HFFc6 (cell line): Measurements from ENCODE around the gene EXOC1. TPM values are rescaled to one million over a fixed set of nuclear protein-coding genes. Genes with fewer than 3 reads are reported as not detected.

Source experiments
- DNase-seq: peaks from one replicate; pipeline ENCODE4 v3.0.0-alpha.2; 2018
- H3K27ac Mint-ChIP-seq: 2 replicates; pipeline ENCODE4 v1.8.0; 2020; ENCODE audit warnings: mild to moderate bottlenecking, mixed read lengths
- H3K27me3 Mint-ChIP-seq: 2 replicates; pipeline ENCODE4 v1.8.0; 2021; ENCODE audit warnings: mild to moderate bottlenecking, moderate library complexity, mixed read lengths; ENCODE audit not compliant: insufficient read depth
- H3K36me3 Mint-ChIP-seq: 2 replicates; pipeline ENCODE4 v1.8.0; 2021; ENCODE audit warnings: low read depth, mixed read lengths
- H3K4me1 Mint-ChIP-seq: 2 replicates; pipeline ENCODE4 v1.8.0; 2020; ENCODE audit warnings: low read depth, mixed read lengths
- H3K4me3 Mint-ChIP-seq: 2 replicates; pipeline ENCODE4 v1.8.0; 2020; ENCODE audit warnings: mild to moderate bottlenecking, moderate library complexity, mixed read lengths
- H3K9me3 Mint-ChIP-seq: 2 replicates; pipeline ENCODE4 v1.8.0; 2020; ENCODE audit warnings: mild to moderate bottlenecking, mixed read lengths
- total RNA-seq, 6 experiments: library from RNA; stranded (reverse); fragmentation: NEBNext Ultra II Directional; extraction: Animal tissue kit (Norgen Biotek cat#: 25700); gene quantifications; 2 replicates in 1 of 6; 3 replicates in 5 of 6; pipeline ENCODE4 v1.2.3, GENCODE V29; 2021
- TF ChIP-seq, protein P1 (sequence below): fragments of 200-600 bp; sonication (generic); IDR thresholded peaks from 2 replicates; pipeline ENCODE4 v1.5.0; 2021; ENCODE audit warnings: antibody characterized with exemption, mild to moderate bottlenecking

EXOC1 gene
- total RNA-seq, 6 experiments from 2014 or later, result 28.8 to 32.6 (median 31.4) TPM

DNA sequence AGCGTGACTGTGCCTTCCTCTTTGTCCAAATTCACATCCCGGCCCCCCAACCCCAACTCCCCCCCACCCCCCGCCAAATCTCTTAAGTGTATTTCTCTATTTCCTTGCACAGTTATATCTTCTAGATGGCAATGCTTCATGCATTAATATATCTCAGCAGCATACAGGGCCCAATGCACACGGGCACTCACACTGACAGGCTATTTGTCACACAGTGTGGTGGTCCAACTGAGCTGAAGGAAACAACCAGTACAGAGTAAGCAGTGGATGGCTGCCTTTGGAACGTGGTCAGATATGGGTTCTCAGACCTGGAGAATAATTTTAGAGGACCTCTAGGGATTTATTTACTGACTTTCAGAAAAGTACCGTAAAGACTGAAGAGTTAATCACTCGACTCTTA, 681 bp downstream of the EXOC1 start:
- Mint-ChIP-seq H3K36me3 (no peaks in the 10 kb centered on the region), H3K4me3 (no peak overlapping the region), H3K27me3 (peaks cover 3% of the 10 kb centered on the region), H3K4me1 (no peaks in the 10 kb centered on the region; the same call in 1 of the 2 replicates), H3K27ac (peak overlapping the region; percentile 89), H3K9me3 (no peaks in the 10 kb centered on the region)
- TF ChIP-seq, protein P1, sequence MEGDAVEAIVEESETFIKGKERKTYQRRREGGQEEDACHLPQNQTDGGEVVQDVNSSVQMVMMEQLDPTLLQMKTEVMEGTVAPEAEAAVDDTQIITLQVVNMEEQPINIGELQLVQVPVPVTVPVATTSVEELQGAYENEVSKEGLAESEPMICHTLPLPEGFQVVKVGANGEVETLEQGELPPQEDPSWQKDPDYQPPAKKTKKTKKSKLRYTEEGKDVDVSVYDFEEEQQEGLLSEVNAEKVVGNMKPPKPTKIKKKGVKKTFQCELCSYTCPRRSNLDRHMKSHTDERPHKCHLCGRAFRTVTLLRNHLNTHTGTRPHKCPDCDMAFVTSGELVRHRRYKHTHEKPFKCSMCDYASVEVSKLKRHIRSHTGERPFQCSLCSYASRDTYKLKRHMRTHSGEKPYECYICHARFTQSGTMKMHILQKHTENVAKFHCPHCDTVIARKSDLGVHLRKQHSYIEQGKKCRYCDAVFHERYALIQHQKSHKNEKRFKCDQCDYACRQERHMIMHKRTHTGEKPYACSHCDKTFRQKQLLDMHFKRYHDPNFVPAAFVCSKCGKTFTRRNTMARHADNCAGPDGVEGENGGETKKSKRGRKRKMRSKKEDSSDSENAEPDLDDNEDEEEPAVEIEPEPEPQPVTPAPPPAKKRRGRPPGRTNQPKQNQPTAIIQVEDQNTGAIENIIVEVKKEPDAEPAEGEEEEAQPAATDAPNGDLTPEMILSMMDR, result no peak
- no peak for DNase-seq

DNA sequence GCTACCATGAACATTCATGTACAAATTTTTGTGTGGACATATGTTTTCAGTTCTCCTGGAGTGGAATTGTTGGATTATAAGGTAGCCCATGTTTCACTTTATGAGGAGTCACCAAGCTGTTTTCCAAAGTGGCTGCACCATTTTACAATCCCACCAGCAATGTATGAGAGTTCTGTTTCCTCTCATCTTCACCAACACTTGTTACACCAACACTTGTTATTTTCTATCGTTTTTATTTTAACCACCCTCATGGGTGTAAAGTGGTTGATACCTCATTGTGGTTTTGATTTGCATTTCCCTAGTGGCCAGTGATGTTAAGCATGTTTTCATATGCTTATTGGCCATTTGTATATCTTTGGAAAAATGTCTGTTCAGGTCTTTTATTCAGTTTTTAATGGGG, 4.1 kb downstream of the EXOC1 start:
- TF ChIP-seq, protein P1, result peak; percentile 15; the same call in 1 of the 2 replicates
- Mint-ChIP-seq H3K4me1 (peaks cover 6% of the 10 kb centered on the region), H3K27me3 (no peaks in the 10 kb centered on the region), H3K4me3 (no peak overlapping the region), H3K27ac (no peak overlapping the region), H3K9me3 (no peaks in the 10 kb centered on the region), H3K36me3 (peaks cover 9% of the 10 kb centered on the region; the same call in 1 of the 2 replicates)
- DNase-seq, result no peak

DNA sequence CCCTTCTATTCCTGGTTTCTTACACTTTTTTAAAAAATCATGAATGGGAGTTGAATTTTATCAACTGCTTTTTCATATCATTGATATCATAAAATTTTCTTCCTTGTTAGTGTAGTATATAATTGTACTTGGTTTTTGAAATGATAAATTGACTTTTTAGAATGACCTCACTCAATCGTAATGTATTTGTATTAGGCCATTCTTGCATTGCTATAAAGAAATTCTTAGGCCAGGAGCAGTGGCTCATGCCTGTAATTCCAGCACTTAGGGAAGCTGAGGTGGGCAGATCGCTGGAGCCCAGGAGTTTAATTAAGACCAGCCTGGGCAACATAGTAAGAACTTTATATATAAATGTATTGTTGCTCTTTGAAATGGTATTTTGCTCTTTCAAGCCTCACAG, 6.3 kb downstream of the EXOC1 start:
- Mint-ChIP-seq H3K27me3 (no peaks in the 10 kb centered on the region), H3K27ac (no peak overlapping the region; the same call in 1 of the 2 replicates), H3K4me3 (no peak overlapping the region), H3K9me3 (no peaks in the 10 kb centered on the region), H3K4me1 (peaks cover 8% of the 10 kb centered on the region), H3K36me3 (peaks cover 9% of the 10 kb centered on the region; the same call in 1 of the 2 replicates)
- DNase-seq, result no peak
- TF ChIP-seq, protein P1, result no peak

DNA sequence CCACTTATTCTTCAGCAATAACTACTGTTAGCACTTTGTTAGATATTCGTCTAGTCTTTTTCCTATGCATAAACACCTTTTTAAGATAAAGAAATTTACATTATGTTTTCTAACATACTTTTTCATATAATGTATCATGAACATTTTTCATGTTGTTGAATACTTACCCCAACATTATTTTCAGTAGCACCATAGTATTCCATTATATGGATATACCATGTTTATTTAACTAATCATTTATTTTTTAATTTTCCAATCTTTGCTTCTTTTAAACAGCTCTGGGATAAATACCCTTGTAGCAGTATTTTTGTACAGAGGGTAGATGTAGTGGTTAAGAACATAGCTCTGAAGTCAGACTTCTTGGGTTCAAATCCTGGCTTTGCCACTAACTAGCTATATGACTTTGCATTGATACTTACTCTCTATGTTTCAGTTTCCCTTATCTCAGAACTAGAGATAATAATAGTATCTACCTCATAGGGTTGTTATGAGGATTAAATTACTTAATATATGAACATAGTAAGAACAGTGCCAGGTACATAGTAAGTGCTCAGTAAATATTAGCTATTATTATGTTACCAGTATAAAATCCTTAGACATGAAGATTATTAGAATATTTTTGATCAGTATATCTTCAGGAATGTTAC, 11.3 kb downstream of the EXOC1 start:
- H3K4me3 Mint-ChIP-seq, result no peak overlapping the region
- H3K27me3 Mint-ChIP-seq, result no peaks in the 10 kb centered on the region

DNA sequence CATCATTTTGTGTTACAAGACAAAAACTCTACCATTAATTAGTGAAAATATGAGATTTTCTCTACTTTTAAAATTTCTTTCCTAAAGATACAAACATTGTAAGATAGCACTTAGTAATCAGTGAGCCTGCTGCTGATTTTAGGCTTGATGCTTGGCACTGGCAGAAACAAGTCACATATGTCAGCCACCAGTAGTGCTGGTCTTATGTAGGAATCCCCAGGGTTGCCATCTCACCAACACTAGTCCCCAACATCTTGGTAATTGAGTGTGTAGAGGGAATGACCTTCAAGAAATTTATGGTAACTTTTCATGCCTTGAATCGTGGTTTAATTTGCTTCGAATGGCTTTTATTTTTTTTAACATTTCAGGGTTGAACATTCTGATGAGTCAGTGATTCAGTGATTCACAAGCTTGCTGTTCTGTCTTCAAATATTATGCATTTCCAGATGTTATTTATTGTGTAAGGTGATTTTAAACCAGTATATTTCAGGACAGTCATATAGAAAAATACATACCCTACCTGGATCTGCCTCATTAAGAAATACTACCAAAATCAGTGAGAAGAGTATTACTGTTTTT, 11.9 kb downstream of the EXOC1 start:
- TF ChIP-seq, protein P1, result no peak
- H3K36me3 Mint-ChIP-seq, result peaks cover 18% of the 10 kb centered on the region
- peaks cover 40% of the 10 kb centered on the region for H3K4me1 Mint-ChIP-seq
- peak overlapping the region; percentile 76 for H3K4me3 Mint-ChIP-seq
- H3K27ac Mint-ChIP-seq, result peak overlapping the region; percentile 86
- H3K27me3 Mint-ChIP-seq, result no peaks in the 10 kb centered on the region
- H3K9me3 Mint-ChIP-seq, result no peaks in the 10 kb centered on the region
- DNase-seq, result peak; percentile 46

More for the DNA sequence above, 11.3 kb downstream of the EXOC1 start:
- H3K36me3 Mint-ChIP-seq, result peaks cover 18% of the 10 kb centered on the region
- H3K27ac Mint-ChIP-seq, result peak overlapping the region; percentile 86
- no peaks in the 10 kb centered on the region for H3K9me3 Mint-ChIP-seq
- peaks cover 43% of the 10 kb centered on the region for H3K4me1 Mint-ChIP-seq
- TF ChIP-seq, protein P1, result no peak
- no peak for DNase-seq
